K562 (cell line): ENCODE results near the gene MBOAT7. TPM values are rescaled to one million over a fixed set of nuclear protein-coding genes. Genes with fewer than 3 reads are reported as not detected.

ENCODE experiments used
- ATF1 ChIP-seq, 2 experiments: fragments of 450-650 bp in 1 of 2; IDR thresholded peaks; 2 replicates each; pipeline ENCODE4 v1.6.1; 2016; ENCODE audit warnings: missing compliant biosample characterization in 1 of 2, missing genetic modification characterization in 1 of 2
- BHLHE40 ChIP-seq: IDR thresholded peaks from 2 replicates; pipeline ENCODE4 v1.6.1; 2011; ENCODE audit warnings: low read length, improper control_type of control experiment
- CBFA2T3 ChIP-seq: fragments of 450-650 bp; IDR thresholded peaks from 2 replicates; pipeline ENCODE4 v1.6.1; 2017
- CLOCK ChIP-seq: fragments of 250-450 bp; sonication (Bioruptor Pico); IDR thresholded peaks from 2 replicates; pipeline ENCODE4 v1.4.0; 2020; ENCODE audit warnings: mild to moderate bottlenecking, moderate library complexity, borderline replicate concordance
- CREM ChIP-seq: IDR thresholded peaks from 2 replicates; pipeline ENCODE4 v1.6.1; 2014; ENCODE audit warnings: antibody characterized with exemption, low read depth
- ETV5 ChIP-seq: sonication (generic); formaldehyde crosslinking; IDR thresholded peaks from 2 replicates; pipeline ENCODE4 v1.4.0; 2020; ENCODE audit warnings: low read depth, mild to moderate bottlenecking, missing genetic modification reagents
- GABPB1 ChIP-seq: sonication (generic); formaldehyde crosslinking; IDR thresholded peaks from 2 replicates; pipeline ENCODE4 v1.8.0; 2022; ENCODE audit warnings: mild to moderate bottlenecking, missing genetic modification reagents
- GATAD2A ChIP-seq: fragments of 450-650 bp; IDR thresholded peaks from 2 replicates; pipeline ENCODE4 v1.6.1; 2017
- IRF2 ChIP-seq: sonication (generic); formaldehyde crosslinking; IDR thresholded peaks from 2 replicates; pipeline ENCODE4 v1.8.1; 2022; ENCODE audit warnings: mild to moderate bottlenecking, missing genetic modification reagents
- KLF13 ChIP-seq: fragments of 450-650 bp; IDR thresholded peaks from 2 replicates; pipeline ENCODE4 v1.6.1; 2016; ENCODE audit warnings: missing genetic modification characterization, low read depth, mild to moderate bottlenecking, missing compliant biosample characterization, moderate library complexity, borderline replicate concordance
- MEIS2 ChIP-seq: fragments of 450-650 bp; IDR thresholded peaks from 2 replicates; pipeline ENCODE4 v1.6.1; 2014; ENCODE audit warnings: mild to moderate bottlenecking; ENCODE audit not compliant: partially characterized antibody
- MNT ChIP-seq, 2 experiments: fragments of 450-650 bp; conservative IDR thresholded peaks; 2 replicates each; pipeline ENCODE4 v1.6.1; 2017; ENCODE audit warnings: mild to moderate bottlenecking in 2 of 2, moderate library complexity in 2 of 2
- POLR2G ChIP-seq: fragments of 200-400 bp; formaldehyde crosslinking; IDR thresholded peaks from 2 replicates; pipeline ENCODE4 v1.6.1; 2017; ENCODE audit warnings: low read depth, mild to moderate bottlenecking, antibody characterized with exemption, low read length, moderate library complexity
- POLR2H ChIP-seq: IDR thresholded peaks from 2 replicates; pipeline ENCODE4 v1.6.1; 2016; ENCODE audit warnings: missing genetic modification characterization, low read depth, mild to moderate bottlenecking, control low read depth, missing compliant biosample characterization, moderate library complexity
- PPARD ChIP-seq: fragments of 250-450 bp; sonication (Bioruptor Pico); IDR thresholded peaks from 2 replicates; pipeline ENCODE4 v1.8.0; 2022; ENCODE audit warnings: inconsistent platforms, mild to moderate bottlenecking, moderate library complexity
- SAP30 ChIP-seq: fragments of 200-600 bp; sonication (generic); IDR thresholded peaks from 2 replicates; pipeline ENCODE4 v1.6.1; 2012; ENCODE audit warnings: borderline replicate concordance, low read depth, mild to moderate bottlenecking, moderate library complexity, low read length, control low read depth, inconsistent platforms; ENCODE audit not compliant: insufficient read depth, poor library complexity, severe bottlenecking
- ZNF143 ChIP-seq: sonication (generic); formaldehyde crosslinking; IDR thresholded peaks from 2 replicates; pipeline ENCODE4 v1.9.0; 2022; ENCODE audit warnings: mild to moderate bottlenecking, missing genetic modification reagents
- ZNF511 ChIP-seq: sonication (generic); formaldehyde crosslinking; IDR thresholded peaks from 2 replicates; pipeline ENCODE4 v1.8.0; 2022; ENCODE audit warnings: mild to moderate bottlenecking, missing genetic modification reagents
- ZNF518B ChIP-seq: fragments of 250-450 bp; sonication (Bioruptor Pico); IDR thresholded peaks from 2 replicates; pipeline ENCODE4 v1.5.0; 2021; ENCODE audit warnings: mild to moderate bottlenecking, moderate library complexity
- ZNF764 ChIP-seq: fragments of 250-450 bp; sonication (Bioruptor Pico); IDR thresholded peaks from 2 replicates; pipeline ENCODE4 v1.4.0; 2020; ENCODE audit warnings: low read depth, mild to moderate bottlenecking, moderate library complexity
- polyA plus RNA-seq, 8 experiments: library from polyadenylated mRNA; depleted of rRNA in 4 of 8; stranded (reverse) in 5 of 8; unstranded in 3 of 8; fragments of >200 nt; fragmentation: Nextera tagmentation in 2 of 8; fragmentation: Illumina TruSeq in 1 of 8; extraction: Ambion mirVana in 2 of 8; extraction: Trizol in 1 of 8; gene quantifications; 2 replicates each; pipeline versions ENCODE4 v1.2.1 to v1.2.3, GENCODE V29; 2011 to 2014; ENCODE audit warnings: inconsistent platforms in 1 of 8, missing spikeins in 1 of 8
- total RNA-seq, 7 experiments: library from RNA; depleted of rRNA in 6 of 7; stranded (reverse); fragments of >200 nt in 6 of 7; fragmentation: Illumina TruSeq in 2 of 7; extraction: Trizol in 2 of 7; gene quantifications; 2 replicates each; pipeline versions ENCODE4 v1.2.1 to v1.2.3, GENCODE V29; 2011 to 2021; ENCODE audit warnings: low replicate concordance in 1 of 7

Gene MBOAT7
- total and polyA plus RNA-seq, 9 of the 15 experiments (the other 6 are each of a cell fraction or from before 2014, with no cell fraction given), result 1.4 to 153 (median 56.1) TPM

GRCh38 chr19:54190503-54191010, 1.2 kb upstream of the MBOAT7 start (continued):
- no peak for TF ChIP-seq CLOCK (CRISPR knock-in tag)
- no peak for TF ChIP-seq PPARD (CRISPR knock-in tag)
- peak in 1 of 2 experiments; percentile 7; a peak in 1 of 4 replicates for TF ChIP-seq MNT (conservative IDR thresholded peaks at IDR 0.05)
- TF ChIP-seq ETV5 (CRISPR knock-in tag), result 0 out of 2 replicates have a peak, but pooled peaks have one; percentile 54
- 0 out of 2 replicates have a peak, but pooled peaks have one; percentile 5 for TF ChIP-seq ZNF511
- TF ChIP-seq CBFA2T3, result no peak
- TF ChIP-seq BHLHE40, result peak; percentile 4; the same call in 1 of the 2 replicates
- TF ChIP-seq ZNF764, result no peak
- TF ChIP-seq ZNF143, result peak; percentile 69
- TF ChIP-seq POLR2H (tag), result peak; percentile 8; the same call in 1 of the 2 replicates
- TF ChIP-seq GABPB1, result 0 out of 2 replicates have a peak, but pooled peaks have one; percentile 26
- TF ChIP-seq ATF1 (CRISPR knock-in tag; IDR thresholded peaks at IDR 0.05), result no peak
- peak; percentile 88 for TF ChIP-seq ATF1 (tag; IDR thresholded peaks at IDR 0.05)
- TF ChIP-seq POLR2G, result peak; percentile 79
- TF ChIP-seq GATAD2A, result peak; percentile 90
- no peak for TF ChIP-seq IRF2 (CRISPR knock-in tag)
- peak; percentile 70 for TF ChIP-seq SAP30
- TF ChIP-seq KLF13 (tag), result peak; percentile 98; the same call in 1 of the 2 replicates
- TF ChIP-seq MEIS2, result peak; percentile 12
- peak; percentile 67 for TF ChIP-seq CREM
- no peak for TF ChIP-seq ZNF518B (CRISPR knock-in tag)
